HG02798 (cell line): ENCODE data around the gene MYO1D.
"Not testable (repeated sequence)": the region's sequence is repeated elsewhere in the genome, so short reads cannot be mapped to it uniquely, and the experiment has no call there.

Experiments
- ATAC-seq: cut with Tn5 transposase; IDR thresholded peaks from one replicate; pipeline ENCODE4 v1.9.1; 2021; ENCODE audit warnings: mild to moderate bottlenecking; ENCODE audit not compliant: unreplicated experiment, poor library complexity

The MYO1D gene

GRCh38 chr17:32742681-32743538 lies 134.0 kb downstream of the MYO1D start:
- no peak for ATAC-seq

GRCh38 chr17:32741381-32741780 lies 135.5 kb downstream of the MYO1D start:
- ATAC-seq, result no peak

DNA sequence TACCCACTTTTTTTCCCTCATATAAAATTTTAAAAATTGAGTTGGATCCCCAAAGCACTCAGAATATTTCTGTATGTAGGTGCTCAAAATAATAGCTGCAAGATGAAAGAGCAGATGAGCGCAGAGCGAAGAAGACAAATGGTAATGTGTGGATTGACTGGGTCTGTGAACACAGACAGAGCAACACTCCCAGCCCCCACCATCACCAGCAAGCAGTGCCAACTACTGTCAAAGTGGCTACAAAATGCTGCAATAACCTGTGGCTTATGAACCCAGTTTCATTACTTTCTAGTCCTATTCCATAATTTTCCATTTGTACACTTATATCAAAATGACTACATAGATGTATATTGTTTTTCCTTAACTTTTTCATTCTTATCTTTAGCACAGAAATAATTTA lies 137.2 kb downstream of the MYO1D start:
- no peak for ATAC-seq

- not testable (repeated sequence) for ATAC-seq
Measured at GRCh38 chr17:32739151-32739550, 137.8 kb downstream of the MYO1D start.

GRCh38 chr17:32733401-32733800 lies 143.5 kb downstream of the MYO1D start:
- ATAC-seq, result no peak

DNA sequence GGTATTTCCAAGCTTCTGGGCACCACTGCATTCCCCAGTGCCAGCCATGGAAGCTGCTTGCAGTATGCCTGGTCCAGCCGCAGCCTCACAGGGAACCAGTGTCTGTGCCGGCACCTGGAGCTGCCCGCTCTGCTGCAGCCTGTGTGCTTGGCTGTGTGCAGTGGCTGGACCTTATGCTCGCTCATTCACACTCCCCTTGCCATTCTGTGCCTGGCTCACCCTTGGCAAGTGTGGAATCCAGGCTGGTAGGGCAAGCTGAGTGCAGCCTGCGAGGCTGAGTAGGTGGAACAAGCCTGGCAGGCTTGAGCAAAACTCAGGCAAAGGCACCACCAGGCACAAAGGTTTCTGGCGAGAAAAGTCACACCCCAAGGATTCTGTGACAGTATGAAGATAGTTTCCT lies 144.0 kb downstream of the MYO1D start:
- no peak for ATAC-seq

- no peak for ATAC-seq
Measured at GRCh38 chr17:32732296-32732642, 144.7 kb downstream of the MYO1D start.

DNA sequence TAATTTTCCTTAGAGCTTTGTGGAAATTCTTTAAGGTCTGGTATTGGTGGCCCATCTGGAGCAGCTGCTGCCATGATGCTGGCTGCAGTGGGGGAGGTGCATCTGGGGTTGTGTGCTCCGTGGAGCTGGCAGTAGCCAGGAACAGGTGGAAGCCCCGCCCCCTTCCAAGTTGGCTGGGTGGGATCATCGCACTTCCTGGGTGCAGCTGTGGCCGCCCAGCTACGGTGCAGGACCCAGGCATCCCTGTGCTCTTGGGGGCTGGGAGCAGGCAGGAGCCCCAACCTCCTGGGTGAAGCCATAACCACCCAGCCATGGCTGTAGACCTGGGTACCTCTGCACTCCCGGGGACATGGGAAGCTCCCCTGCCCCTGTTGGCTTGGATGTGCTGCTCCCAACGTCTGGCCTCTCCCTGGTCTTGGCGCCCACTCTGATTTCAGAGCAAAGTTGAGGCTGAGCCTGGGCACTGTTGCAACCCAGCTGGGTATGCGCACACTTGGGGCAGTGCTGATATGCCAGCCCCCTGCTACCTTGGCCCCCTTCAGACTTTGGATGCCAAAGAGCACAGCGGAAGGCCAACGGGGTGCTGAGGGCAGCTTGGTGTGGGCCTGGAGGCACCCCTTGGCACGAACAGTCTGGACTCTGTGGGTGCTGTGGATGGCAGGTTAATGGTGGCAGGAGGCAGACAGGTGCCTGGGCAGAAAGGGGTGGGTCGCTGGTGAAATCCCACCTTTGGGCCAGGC lies 145.2 kb downstream of the MYO1D start:
- no peak for ATAC-seq

GRCh38 chr17:32727681-32728080 lies 149.2 kb downstream of the MYO1D start:
- no peak for ATAC-seq

GRCh38 chr17:32725697-32726096 lies 151.2 kb downstream of the MYO1D start:
- ATAC-seq, result no peak

DNA sequence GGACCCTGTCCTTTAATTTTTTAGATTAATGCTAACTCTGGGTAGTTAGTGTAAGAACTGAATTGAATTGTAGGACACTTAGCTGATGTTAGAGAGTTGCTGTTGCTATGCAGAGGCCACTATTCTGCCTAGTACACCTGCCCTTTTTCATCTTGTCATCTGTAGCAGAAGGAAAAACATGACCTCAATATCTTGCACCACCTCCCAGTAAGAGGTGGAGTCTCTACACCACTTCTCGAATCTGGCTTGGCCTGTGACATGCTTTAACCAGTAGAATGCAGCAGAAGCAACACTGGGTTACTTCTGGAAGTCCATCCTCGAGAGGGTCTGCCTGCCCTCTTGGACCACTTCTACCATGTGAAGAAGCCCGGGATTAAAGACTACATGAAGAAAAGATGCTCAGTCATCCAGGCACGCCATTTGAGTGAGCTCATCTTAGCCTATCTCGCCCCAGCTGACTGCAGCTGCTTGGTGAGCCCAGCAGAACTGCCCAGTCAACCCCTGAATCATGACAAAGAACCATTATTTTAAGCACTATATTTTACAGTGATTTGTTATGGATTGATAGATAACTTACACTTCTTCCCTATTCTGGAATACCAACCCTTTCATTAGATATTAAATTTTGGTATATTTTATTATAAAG lies 153.5 kb downstream of the MYO1D start:
- ATAC-seq, result no peak

- no peak for ATAC-seq
Measured at GRCh38 chr17:32722733-32723132, 154.2 kb downstream of the MYO1D start.

- ATAC-seq, result no peak
Measured at GRCh38 chr17:32720671-32721070, 156.3 kb downstream of the MYO1D start.

- no peak for ATAC-seq
Measured at GRCh38 chr17:32719689-32720088, 157.2 kb downstream of the MYO1D start.

- not testable (repeated sequence) for ATAC-seq
Measured at GRCh38 chr17:32714922-32715321, 162.0 kb downstream of the MYO1D start.

GRCh38 chr17:32714206-32714605 lies 162.7 kb downstream of the MYO1D start:
- ATAC-seq, result not testable (repeated sequence)

- no peak for ATAC-seq
Measured at GRCh38 chr17:32713081-32713480, 163.8 kb downstream of the MYO1D start.

GRCh38 chr17:32709562-32709961 lies 167.4 kb downstream of the MYO1D start:
- ATAC-seq, result no peak

DNA sequence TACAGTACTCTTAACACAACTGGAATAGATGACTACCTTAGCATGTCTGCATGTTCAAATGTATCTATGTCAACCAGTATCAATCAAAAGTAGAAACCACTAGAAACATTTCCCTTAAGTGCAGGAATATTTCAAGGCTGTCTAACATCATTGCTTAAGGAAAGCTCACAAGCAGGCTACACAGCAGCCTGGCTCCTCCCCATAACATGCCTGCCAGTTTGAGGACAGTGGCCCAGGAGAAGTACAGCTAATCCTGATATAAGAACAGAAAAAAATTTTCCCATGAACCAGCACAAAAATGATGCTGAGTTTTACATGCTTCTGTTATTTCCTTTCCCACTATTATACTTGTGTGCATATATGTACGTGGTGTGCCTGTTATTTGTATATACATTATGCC lies 175.1 kb downstream of the MYO1D start:
- no peak for ATAC-seq

- no peak for ATAC-seq
Measured at GRCh38 chr17:32699247-32699646, 177.7 kb downstream of the MYO1D start.
